Effector memory CD8-positive, alpha-beta T cell (primary cell): ENCODE measurements around the gene EMCN.
"Not testable (repeated sequence)": the region's sequence is repeated elsewhere in the genome, so short reads cannot be mapped to it uniquely, and the experiment has no call there.

Experiments used
- ATAC-seq: fragments of 150-1000 bp; cut with Tn5 transposase; replicated peaks from 2 replicates; pipeline ENCODE4 v1.10.0; 2021; ENCODE audit warnings: mild to moderate bottlenecking, moderate library complexity
- DNase-seq, 3 experiments: peaks; one replicate each; pipeline ENCODE4 v3.0.0; 2021
- H3K27ac Mint-ChIP-seq, 2 donors: one replicate each; pipeline ENCODE4 v1.8.0; 2022; ENCODE audit warnings: mild to moderate bottlenecking in 2 of 2, mixed read lengths in 2 of 2, moderate library complexity in 2 of 2
- H3K27me3 Mint-ChIP-seq, 2 donors: one replicate each; pipeline ENCODE4 v1.8.0; 2022; ENCODE audit warnings: mixed read lengths in 2 of 2
- H3K36me3 Mint-ChIP-seq: one replicate; pipeline ENCODE4 v1.8.0; 2022; ENCODE audit warnings: mild to moderate bottlenecking, moderate library complexity, mixed read lengths; ENCODE audit not compliant: insufficient read depth
- H3K4me1 Mint-ChIP-seq, 2 donors: one replicate each; pipeline ENCODE4 v1.8.0; 2022; ENCODE audit warnings: low read depth in 2 of 2, mixed read lengths in 2 of 2
- H3K4me3 Mint-ChIP-seq, 2 donors: one replicate each; pipeline ENCODE4 v1.8.0; 2022; ENCODE audit warnings: mild to moderate bottlenecking in 2 of 2, mixed read lengths in 2 of 2, moderate library complexity in 2 of 2
- H3K9me3 Mint-ChIP-seq, 2 donors: one replicate each; pipeline ENCODE4 v1.8.0; 2022; ENCODE audit warnings: mixed read lengths in 2 of 2

The EMCN gene

GRCh38 chr4:100414016-100414790, 103.6 kb downstream of the EMCN start:
- Mint-ChIP-seq H3K4me3 (no peak overlapping the region), H3K27ac (no peak overlapping the region), H3K36me3 (no peaks in the 10 kb centered on the region), H3K4me1 (no peaks in the 10 kb centered on the region), H3K27me3 (peaks cover 7 to 10% of the 10 kb centered on the region in 2 donors), H3K9me3 (no peaks in the 10 kb centered on the region)
- no peak for ATAC-seq
- no peak for DNase-seq

GRCh38 chr4:100391863-100392262, 126.0 kb downstream of the EMCN start:
- no peaks in the 10 kb centered on the region for H3K36me3 Mint-ChIP-seq
- H3K4me3 Mint-ChIP-seq, result no peak overlapping the region
- no peaks in the 10 kb centered on the region for H3K27me3 Mint-ChIP-seq
- no peaks in the 10 kb centered on the region for H3K9me3 Mint-ChIP-seq
- ATAC-seq (no peak), DNase-seq (no peak)
- no peaks in the 10 kb centered on the region for H3K4me1 Mint-ChIP-seq
- H3K27ac Mint-ChIP-seq, result no peak overlapping the region

- ATAC-seq (no peak), DNase-seq (no peak)
- H3K4me1 Mint-ChIP-seq, result no peaks in the 10 kb centered on the region
- no peaks in the 10 kb centered on the region for H3K27me3 Mint-ChIP-seq
- no peak overlapping the region for H3K4me3 Mint-ChIP-seq
- no peaks in the 10 kb centered on the region for H3K9me3 Mint-ChIP-seq
- no peak overlapping the region for H3K27ac Mint-ChIP-seq
- no peaks in the 10 kb centered on the region for H3K36me3 Mint-ChIP-seq
These were observed 126.7 kb downstream of the EMCN start for GRCh38 chr4:100391086-100391485.

- DNase-seq (no peak), ATAC-seq (no peak)
- no peak overlapping the region for H3K27ac Mint-ChIP-seq
- H3K27me3 Mint-ChIP-seq, result no peaks in the 10 kb centered on the region
- no peaks in the 10 kb centered on the region for H3K36me3 Mint-ChIP-seq
- no peaks in the 10 kb centered on the region for H3K9me3 Mint-ChIP-seq
- H3K4me3 Mint-ChIP-seq, result no peak overlapping the region
- H3K4me1 Mint-ChIP-seq, result no peaks in the 10 kb centered on the region
These were observed 131.6 kb downstream of the EMCN start for GRCh38 chr4:100386270-100386669.

GRCh38 chr4:100380401-100380800, 137.4 kb downstream of the EMCN start:
- not testable (repeated sequence) for H3K4me3 Mint-ChIP-seq, H3K4me1 Mint-ChIP-seq, DNase-seq, H3K9me3 Mint-ChIP-seq, H3K27ac Mint-ChIP-seq, ATAC-seq, H3K36me3 Mint-ChIP-seq
- H3K27me3 Mint-ChIP-seq, result peaks cover 17 to 20% of the 10 kb centered on the region in 2 donors

GRCh38 chr4:100379583-100380105, 138.2 kb downstream of the EMCN start:
- H3K27me3 Mint-ChIP-seq, result peaks cover 17 to 20% of the 10 kb centered on the region in 2 donors
- no peak for ATAC-seq

GRCh38 chr4:100372432-100372831, 145.4 kb downstream of the EMCN start:
- Mint-ChIP-seq H3K27me3 (peaks cover 0 to 6% of the 10 kb centered on the region in 2 donors), H3K9me3 (no peaks in the 10 kb centered on the region), H3K4me3 (no peak overlapping the region), H3K36me3 (no peaks in the 10 kb centered on the region), H3K27ac (no peak overlapping the region), H3K4me1 (no peaks in the 10 kb centered on the region)
- ATAC-seq (no peak), DNase-seq (no peak)

More at GRCh38 chr4:100379583-100380105, 138.2 kb downstream of the EMCN start:
- Mint-ChIP-seq H3K27ac (no peak overlapping the region), H3K4me3 (no peak overlapping the region), H3K4me1 (no peaks in the 10 kb centered on the region), H3K9me3 (no peaks in the 10 kb centered on the region), H3K36me3 (no peaks in the 10 kb centered on the region)
- DNase-seq, result no peak

GRCh38 chr4:100369871-100370270, 148.0 kb downstream of the EMCN start:
- no peaks in the 10 kb centered on the region for H3K36me3 Mint-ChIP-seq
- DNase-seq (no peak), ATAC-seq (no peak)
- no peak overlapping the region for H3K27ac Mint-ChIP-seq
- no peaks in the 10 kb centered on the region for H3K27me3 Mint-ChIP-seq
- no peaks in the 10 kb centered on the region for H3K9me3 Mint-ChIP-seq
- H3K4me1 Mint-ChIP-seq, result no peaks in the 10 kb centered on the region
- no peak overlapping the region for H3K4me3 Mint-ChIP-seq

GRCh38 chr4:100367451-100367850, 150.4 kb downstream of the EMCN start:
- no peaks in the 10 kb centered on the region for H3K36me3 Mint-ChIP-seq
- no peak for DNase-seq
- H3K27ac Mint-ChIP-seq, result no peak overlapping the region
- no peaks in the 10 kb centered on the region for H3K9me3 Mint-ChIP-seq
- H3K27me3 Mint-ChIP-seq, result no peaks in the 10 kb centered on the region
- no peaks in the 10 kb centered on the region for H3K4me1 Mint-ChIP-seq
- no peak for ATAC-seq
- no peak overlapping the region for H3K4me3 Mint-ChIP-seq

- no peaks in the 10 kb centered on the region for H3K4me1 Mint-ChIP-seq
- no peak overlapping the region for H3K4me3 Mint-ChIP-seq
- H3K27ac Mint-ChIP-seq, result no peak overlapping the region
- DNase-seq, result no peak
- H3K27me3 Mint-ChIP-seq, result no peaks in the 10 kb centered on the region
- ATAC-seq, result no peak
- no peaks in the 10 kb centered on the region for H3K9me3 Mint-ChIP-seq
- H3K36me3 Mint-ChIP-seq, result no peaks in the 10 kb centered on the region
These were observed 151.6 kb downstream of the EMCN start for GRCh38 chr4:100366213-100366612.

- no peaks in the 10 kb centered on the region for H3K4me1 Mint-ChIP-seq
- H3K36me3 Mint-ChIP-seq, result no peaks in the 10 kb centered on the region
- H3K27me3 Mint-ChIP-seq, result peaks cover 0 to 16% of the 10 kb centered on the region in 2 donors
- H3K27ac Mint-ChIP-seq, result no peak overlapping the region
- DNase-seq (no peak), ATAC-seq (no peak)
- H3K4me3 Mint-ChIP-seq, result no peak overlapping the region
- H3K9me3 Mint-ChIP-seq, result peaks cover 0 to under 1% of the 10 kb centered on the region in 2 donors
These were observed 155.5 kb downstream of the EMCN start for GRCh38 chr4:100362366-100362765.

- H3K36me3 Mint-ChIP-seq, result no peaks in the 10 kb centered on the region
- DNase-seq (no peak), ATAC-seq (no peak)
- H3K27ac Mint-ChIP-seq, result no peak overlapping the region
- H3K4me1 Mint-ChIP-seq, result no peaks in the 10 kb centered on the region
- peaks cover 0 to 2% of the 10 kb centered on the region in 2 donors for H3K9me3 Mint-ChIP-seq
- H3K4me3 Mint-ChIP-seq, result no peak overlapping the region
- H3K27me3 Mint-ChIP-seq, result peaks cover 0 to 16% of the 10 kb centered on the region in 2 donors
These were observed 156.5 kb downstream of the EMCN start for GRCh38 chr4:100361336-100361735.

GRCh38 chr4:100360211-100360610, 157.6 kb downstream of the EMCN start:
- ATAC-seq (no peak), DNase-seq (no peak)
- no peak overlapping the region for H3K4me3 Mint-ChIP-seq
- no peaks in the 10 kb centered on the region for H3K4me1 Mint-ChIP-seq
- H3K27ac Mint-ChIP-seq, result no peak overlapping the region
- H3K36me3 Mint-ChIP-seq, result no peaks in the 10 kb centered on the region
- peaks cover 0 to 16% of the 10 kb centered on the region in 2 donors for H3K27me3 Mint-ChIP-seq
- H3K9me3 Mint-ChIP-seq, result peaks cover 0 to 2% of the 10 kb centered on the region in 2 donors

- Mint-ChIP-seq H3K4me3 (no peak overlapping the region), H3K9me3 (peaks cover 0 to 2% of the 10 kb centered on the region in 2 donors), H3K27me3 (peaks cover 0 to 16% of the 10 kb centered on the region in 2 donors), H3K36me3 (no peaks in the 10 kb centered on the region), H3K27ac (no peak overlapping the region), H3K4me1 (no peaks in the 10 kb centered on the region)
- no peak for ATAC-seq
- DNase-seq, result no peak
These were observed 158.4 kb downstream of the EMCN start for GRCh38 chr4:100359441-100359840.
